HG03571 (cell line): Measurements from ENCODE around the gene AJAP1.
A peak's percentile ranks its signal among the peaks of the same experiment; 100 is the strongest.

ENCODE experiments used
- ATAC-seq: cut with Tn5 transposase; IDR thresholded peaks from one replicate; pipeline ENCODE4 v1.9.1; 2021; ENCODE audit not compliant: unreplicated experiment

Gene AJAP1

DNA sequence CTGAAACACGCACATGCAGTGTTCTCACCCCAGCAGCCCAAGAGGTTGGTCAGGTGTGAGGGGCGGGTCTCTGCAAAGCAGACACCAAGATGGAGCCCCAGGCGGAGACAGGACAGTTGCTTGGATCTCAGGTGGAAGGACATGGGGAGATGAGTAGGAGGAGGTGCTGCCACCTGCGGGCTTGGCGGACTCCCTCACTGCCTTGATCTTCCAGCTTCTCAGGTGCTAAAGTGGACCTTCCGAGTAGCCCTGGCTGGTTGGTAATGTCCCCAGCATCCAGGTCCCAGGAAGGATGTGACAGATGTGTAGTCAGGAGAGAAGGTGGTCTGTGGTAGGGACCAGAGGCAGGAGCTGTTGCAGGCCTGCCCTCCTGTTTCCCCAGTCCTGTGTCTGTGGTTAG, 114.1 kb downstream of the AJAP1 start:
- ATAC-seq: no peak

DNA sequence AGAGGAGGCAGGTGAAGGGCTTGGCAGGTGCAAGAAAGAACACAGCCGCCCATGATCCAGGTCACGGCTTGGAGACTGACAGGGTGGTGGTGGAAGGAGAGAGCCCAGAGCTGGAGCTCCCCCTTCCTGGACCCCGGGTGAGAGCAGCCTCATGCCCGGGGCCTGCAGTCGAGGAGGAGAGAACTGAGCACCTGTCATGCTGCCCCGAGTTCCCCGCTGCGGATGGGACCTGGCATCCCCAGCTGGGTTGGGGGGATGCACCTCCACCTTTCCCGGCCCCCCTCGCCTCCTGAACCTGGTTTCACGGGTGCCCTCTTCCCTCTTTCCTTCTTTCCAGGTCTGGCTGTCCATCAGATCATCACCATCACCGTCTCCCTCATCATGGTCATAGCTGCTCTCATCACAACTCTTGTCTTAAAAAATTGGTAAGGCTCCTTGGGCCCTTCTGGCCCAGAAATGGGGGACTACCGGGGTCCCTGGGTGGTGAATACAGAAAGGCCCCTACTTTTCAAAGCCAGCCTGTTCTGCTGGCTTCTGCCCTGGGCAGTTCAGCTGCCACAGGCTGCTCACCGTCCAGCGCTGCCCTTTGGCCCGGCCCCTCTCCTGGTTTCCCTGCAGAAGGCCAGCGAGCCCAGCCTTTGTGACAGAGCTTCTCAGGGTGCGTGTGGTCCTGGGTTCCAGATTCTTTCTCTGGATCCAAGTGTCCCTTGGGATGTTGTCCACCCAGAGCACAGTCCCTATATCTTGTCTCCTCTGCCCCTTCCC, 115.3 kb downstream of the AJAP1 start:
- no peak for ATAC-seq

DNA sequence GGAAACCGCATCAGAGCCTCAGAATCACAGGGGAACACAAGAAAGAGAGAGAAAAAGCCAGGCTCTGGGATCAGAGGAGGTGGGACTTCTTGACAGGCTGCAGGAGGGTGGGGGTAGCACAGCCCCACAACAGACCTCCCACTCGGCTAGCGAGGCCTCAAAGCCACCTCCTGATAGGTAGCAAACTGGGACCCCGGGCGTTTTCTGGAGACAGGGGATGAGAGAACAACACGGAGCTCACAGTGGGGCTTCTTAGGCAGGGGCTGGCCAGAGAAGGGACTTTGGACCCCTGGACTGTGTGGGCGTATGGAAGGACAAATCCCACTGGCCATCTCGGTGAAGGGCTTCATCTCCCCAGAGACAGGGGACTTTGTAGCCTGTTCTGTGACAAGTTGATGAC, 116.3 kb downstream of the AJAP1 start:
- ATAC-seq: no peak

DNA sequence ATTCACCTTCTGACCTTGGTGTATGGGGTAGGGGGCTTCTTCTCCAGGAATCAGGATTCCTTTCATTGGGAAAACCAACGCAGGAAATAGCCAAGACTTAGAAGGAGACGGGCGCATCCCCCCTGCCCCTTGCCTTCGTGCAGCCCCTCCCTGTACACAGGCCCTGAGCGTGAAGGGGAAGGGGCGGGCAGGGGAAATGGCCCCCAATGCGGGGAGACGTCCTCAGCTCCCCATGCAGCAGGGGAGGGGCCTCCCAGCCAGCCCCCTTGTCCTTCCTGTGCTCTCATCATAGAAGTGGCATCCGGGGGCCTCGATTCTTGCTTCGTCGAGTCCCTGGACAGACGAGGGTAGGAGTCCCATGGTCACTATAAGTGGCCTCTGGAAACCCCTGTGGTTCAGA, 116.9 kb downstream of the AJAP1 start:
- ATAC-seq: no peak

DNA sequence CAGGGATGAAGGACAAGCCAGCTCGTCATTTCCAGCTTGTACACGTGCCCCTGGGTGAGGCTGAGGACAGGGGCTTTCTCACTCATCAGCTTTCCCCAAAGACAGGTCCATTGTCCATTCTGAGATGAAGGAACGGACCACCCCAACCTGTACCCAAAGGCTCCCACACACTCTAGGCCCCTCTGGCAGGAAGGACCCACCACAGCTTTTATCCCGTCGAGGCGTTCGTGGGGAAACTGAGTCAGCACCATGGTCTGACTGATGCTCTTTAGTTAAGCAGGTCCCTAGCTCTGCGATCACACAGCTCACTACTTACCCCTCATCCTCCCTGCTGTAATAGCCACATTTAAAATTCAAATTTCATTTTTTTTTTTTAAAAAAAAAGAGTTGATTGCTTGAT, 117.3 kb downstream of the AJAP1 start:
- no peak for ATAC-seq

DNA sequence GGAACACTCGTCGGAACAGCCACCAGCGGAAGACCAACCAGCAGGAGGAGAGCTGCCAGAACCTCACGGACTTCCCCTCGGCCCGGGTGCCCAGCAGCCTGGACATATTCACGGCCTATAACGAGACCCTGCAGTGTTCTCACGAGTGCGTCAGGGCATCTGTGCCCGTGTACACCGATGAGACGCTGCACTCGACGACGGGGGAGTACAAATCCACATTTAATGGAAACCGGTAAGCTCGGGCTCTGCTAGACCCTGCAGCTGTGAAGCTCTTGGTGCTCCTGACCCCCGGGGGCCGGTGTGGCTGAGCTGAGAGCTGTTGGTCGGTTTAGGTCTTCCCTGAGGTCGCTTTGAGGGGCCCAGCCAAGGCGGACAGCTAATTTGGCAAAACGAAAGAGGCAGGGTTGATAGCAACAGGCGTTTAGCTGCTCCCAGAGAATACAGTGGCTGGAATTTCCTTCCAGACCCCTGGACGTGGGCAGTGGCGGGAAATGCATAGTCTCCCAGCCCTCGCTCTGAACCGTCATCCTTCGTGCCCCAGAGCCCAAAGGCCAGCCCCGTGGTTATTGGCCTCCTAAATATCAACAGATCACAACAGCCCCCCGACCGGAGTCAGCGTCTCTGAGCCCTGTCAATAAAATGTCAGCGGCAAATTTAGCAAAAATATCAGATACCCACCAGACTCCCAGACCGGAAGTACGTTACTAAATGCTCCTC, 118.0 kb downstream of the AJAP1 start:
- no peak for ATAC-seq

DNA sequence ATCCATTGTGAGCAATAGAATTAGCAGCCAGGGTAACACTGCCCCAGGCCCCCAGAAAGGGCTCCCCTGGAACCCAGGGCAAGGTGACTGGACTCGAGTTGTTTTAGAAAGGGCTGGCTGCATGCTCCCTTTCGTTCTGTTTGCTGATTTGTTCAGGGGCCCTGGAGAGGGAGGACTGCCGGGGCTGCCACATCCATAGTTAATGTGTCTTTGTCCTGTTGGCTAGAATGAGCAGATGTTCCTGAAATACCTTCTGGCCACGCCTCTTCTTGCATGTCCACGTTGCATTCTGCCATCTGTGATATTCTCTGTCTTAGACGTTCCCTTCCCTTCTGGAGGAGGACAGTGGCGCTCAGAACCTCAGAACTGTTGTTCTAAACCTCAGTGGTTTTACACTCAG, 118.8 kb downstream of the AJAP1 start:
- no peak for ATAC-seq

DNA sequence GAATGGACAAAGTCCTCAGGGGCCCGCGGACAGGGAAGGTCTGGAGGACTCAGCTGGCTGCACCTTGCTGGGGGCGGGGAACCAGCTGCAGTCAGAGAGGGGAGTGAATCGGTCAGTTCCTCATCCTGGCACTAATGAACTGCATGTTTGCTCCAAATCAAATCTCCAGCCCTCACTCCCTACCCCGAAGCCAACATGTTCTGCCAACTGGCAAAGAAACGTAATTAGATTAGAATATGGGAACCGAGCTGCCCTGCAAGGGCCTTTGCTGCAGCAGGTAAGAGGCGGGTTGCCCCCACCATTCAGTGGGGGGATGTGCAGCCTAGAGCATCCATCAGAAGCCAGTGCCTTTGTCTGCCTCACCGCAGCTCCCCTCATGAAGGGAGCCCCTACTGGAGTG, 121.1 kb downstream of the AJAP1 start:
- no peak for ATAC-seq

DNA sequence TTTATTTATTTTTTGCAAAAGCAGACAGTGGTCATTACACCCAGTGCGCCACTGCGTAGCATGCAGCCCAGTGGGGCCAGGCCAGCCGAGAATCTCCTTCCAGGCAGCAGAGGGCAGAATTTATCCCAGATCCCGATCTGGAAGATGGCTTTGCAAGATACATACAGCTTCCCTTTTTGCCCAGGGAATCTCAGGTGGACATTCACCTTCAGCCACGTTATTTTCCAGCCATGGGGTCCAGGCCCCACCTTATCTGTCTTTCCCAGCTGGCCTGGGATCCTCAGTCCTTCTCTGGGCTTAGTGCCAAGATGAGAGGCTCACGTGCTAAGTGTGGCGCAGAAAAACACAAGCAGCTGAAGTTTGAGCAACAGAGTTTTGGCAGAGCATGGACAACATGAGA, 123.6 kb downstream of the AJAP1 start:
- no peak for ATAC-seq

DNA sequence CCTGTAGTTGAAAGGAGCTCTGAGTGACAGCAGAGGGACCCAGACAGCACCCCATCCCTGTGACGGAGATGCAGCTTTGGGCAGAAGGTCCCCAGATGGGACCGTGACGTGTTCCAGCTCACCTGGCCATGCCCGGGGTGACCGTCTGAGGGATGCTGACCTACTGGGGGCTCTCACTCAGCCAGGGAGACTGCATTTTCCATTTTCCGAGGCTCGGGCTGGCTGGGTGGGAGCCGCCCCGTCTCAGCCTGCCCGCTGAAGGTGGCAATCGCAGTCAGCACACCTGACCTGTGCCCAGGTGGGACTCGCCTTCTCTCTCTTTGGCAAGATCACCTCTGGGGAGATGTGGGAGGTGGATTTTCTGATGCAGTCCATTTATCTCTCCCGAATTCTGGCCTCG, 127.2 kb downstream of the AJAP1 start:
- ATAC-seq: no peak

DNA sequence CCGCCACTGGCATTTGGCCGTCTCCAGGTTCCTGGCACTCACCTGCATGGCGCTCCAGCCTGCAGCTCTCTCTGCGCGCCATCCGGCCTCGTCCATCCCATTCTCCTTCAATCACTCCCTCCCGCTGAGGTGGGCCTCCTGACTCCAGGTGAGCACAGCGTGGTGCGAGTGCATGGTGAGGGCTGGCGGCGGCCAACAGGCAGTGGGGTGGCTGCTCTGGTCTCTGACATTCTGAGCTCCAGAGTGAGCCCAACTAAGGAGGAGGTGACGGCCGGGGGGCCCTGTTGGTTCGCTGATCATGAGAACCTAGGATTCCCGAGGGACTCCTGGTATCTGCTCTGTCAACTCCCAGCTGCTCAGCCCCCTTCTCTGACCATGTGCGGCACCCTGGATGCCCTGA, 130.4 kb downstream of the AJAP1 start:
- ATAC-seq: no peak

DNA sequence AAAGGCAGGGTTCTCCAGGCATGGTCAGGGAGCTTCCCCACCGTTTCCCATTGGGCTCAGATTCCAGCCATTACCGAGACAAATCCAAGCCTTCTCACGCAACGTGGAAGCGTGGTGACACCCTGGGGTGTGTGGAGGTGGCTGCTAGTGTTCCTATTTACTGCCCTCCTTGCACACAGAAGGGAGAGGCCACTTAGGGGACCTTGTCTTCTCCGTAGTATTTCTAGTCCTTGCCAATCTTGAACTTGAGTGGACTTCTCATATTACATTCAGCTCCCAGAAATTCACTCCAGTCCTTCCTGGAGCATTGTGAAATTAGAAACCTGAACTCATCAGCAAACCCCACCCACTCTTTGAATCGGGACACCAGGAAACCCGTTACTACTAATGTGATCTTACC, 131.6 kb downstream of the AJAP1 start:
- no peak for ATAC-seq

DNA sequence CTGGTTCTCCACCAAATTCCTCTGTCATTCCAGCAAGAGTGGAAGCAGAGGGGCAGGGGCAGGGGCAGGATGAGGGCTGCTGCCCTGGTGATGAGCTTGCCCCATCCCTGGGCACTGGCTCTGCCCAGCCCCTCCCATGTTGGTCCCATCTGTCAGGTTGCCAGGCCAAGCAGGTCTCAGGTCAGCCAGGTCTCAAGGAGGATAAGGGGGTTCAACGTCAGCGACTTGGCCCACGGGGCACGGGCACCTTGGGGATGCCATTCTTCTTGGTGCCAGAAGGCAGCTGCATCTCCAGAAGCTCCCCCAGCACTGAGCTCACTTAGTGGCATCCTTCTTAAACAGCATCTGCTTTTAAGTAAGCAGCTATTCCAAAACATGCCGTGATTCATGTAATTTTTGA, 133.1 kb downstream of the AJAP1 start:
- no peak for ATAC-seq

DNA sequence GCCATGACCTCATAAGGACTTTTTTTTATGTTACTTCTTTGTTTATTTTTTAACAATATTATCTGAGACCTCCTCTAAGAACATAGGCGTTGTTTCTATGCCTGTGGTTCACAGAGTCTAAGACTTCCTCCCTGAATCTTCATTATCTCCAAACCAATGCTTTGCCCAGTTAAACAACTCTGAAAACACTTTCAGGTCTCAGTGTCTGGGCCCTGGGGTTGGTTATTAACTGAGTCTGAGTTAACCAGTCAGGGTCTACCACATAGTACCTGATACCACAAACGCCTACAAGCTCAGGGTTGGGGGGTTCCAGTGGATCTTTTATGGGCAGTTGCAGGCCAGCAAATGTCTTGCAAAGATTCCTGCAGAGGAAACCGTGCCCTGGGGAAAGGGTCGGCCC, 138.2 kb downstream of the AJAP1 start:
- peak; percentile 52 for ATAC-seq

DNA sequence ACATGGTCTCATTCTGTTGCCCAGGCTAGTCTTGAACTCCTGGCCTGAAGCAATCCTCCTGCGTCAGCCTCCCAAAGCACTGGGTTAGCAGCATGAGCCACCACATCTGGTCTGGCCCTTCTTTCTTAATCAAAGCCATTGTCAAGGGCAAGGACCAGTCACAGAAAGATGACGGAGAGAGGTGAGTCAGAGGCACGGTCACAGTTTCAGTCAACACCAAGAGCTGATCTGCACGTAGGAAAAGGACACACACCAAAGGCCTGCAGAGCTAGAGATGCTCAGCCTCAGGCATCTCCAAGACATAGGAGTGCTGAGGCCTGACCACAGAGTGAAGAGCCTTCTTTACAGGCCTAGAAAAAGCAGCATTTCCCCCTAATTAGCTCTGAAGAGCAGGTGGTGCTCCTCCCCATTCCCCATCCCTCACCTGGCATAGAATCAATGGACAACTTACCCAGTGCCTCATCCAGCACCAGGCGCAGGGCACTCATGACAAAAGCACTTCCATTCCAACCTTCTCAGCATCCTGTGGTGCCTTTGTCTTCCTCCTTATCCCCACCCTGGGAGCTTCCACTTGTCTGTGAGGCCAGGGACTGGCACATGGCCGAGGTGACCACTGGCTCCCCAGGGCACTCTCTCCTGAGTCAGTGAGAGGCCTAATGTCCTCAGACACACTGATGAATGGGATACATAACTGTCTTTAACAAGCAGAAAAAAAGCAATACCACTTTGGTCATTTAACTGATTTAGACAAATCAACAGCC, 139.8 kb downstream of the AJAP1 start:
- no peak for ATAC-seq

DNA sequence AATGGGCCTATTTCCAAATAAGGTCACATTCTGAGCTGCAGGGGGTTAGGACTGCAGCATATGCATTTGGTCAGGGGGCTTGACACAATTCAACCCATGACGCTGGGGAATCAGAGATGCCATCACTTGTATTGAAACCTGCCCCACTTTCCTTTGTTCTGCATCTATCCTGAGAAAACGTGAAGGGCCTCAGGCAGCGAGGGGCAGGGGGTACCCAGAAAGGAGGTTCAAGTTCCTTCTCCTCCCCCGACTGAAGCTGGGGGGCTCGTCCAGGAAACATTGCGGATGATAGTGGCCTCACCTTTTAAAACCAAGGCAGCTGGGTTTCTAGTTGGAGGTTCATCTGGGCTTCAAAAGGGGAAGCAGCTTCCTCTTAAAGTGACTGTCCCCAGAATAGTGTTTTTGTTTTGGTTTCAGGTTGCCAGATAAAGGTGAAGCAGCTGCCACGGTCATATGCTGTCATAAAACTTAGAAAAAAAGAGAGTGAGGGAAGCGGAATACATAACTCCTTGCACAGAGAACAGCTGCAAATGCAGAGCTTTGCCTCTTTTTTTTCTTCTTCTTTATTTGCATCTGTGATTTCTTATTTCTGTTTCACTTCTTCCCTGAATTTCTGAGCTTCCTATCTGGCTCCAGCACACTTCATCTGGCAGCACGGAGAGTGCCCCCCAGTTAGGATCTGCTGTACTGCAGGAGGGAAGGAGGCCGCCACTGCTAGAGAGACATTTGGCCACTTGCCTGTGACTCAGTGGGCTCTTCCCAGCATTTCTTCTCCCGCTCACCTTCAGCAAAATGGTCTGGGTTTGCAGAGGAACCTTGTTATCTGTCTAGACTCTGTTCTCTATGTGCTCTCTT, 142.0 kb downstream of the AJAP1 start:
- ATAC-seq: peak; percentile 81

DNA sequence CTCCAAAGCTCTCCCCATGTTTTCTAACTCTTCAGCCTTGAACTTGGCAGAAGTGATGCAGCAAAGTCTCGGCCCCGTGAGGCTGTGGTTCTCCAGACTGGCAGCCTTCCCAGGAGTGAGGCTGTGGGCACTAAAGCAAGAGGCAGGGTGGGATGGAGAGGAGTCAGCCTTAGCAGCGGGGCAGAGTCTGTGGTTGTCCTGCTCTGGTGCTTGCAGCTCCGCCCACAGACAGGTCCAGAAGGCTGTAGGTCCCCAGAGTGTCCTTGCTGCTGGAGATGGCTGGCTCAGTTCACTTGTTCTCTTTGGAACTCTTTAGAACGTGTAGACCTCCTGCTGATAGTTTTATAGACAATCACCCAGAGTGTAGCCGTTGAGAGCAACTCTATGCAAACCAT, 142.6 kb downstream of the AJAP1 start:
- ATAC-seq: no peak

DNA sequence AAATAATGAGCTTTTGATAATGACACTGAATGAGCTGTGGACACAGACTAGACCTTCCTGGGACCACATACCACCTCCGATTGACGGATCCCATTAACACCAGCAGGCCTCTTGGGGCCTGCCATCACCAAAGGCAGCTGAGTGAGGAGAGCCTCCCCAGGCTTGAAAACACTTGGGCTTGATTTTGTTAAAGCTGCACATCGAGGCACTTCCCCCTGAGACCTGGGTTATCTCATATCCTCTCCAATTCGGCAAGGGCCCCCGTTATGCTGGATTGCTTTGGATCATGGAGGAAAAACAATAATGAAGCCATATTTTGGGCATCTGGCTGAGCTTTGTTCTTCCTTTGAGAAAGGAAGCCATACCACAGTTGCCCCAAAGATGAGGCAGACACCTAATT, 143.0 kb downstream of the AJAP1 start:
- ATAC-seq: no peak

DNA sequence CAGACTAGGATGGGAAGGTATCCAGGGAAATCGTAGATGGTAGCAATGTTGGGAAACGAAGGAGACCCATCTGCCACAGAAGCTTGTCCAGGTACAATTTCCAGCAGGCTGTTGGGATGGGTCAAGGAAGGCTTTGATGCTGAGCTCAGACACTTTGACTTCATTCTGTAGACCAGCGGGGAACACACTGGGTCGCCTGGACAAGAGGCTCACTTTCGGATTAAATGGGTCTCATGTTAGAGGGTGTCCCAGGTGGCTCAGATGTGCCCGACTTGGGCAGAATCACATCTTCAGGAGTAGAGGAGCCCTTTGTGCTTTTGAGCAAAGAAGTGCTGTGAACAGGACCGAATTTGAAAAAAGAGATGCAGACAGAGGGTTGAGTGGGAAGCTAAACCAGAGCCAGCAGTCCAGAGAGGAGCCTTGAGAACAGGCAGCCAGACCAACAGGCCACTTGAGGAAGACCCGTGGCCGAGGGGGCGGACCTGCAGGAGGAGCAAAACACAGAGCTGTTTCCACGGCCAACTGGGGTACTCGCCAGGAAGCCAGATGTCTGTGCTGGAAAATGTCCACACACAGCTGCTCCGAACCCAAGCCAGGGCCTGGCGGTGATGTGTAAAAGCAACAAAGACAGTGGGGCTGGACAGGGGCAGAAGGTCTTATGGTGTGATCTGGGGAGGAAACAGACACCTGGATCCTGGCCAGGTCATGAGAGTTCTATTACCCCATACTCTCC, 146.9 kb downstream of the AJAP1 start:
- no peak for ATAC-seq

DNA sequence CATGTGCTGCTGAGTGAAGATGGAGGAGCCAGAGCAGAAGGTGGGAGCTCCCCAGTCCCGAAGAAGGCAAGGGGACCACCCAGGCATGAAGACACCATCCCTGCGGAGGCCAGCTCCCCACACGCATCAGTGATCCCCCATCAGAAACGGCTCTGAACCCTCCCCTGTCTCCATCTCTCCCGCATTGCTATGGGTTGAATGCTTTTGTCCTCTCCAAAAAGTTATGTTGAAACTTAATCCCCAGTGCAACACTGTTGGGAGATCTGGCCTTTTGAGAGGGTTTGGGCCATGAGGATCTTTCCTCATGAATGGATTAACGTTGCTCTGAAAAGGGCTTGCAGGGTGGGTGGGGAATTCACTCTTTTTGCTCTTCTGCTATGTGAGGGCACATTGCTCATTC, 147.6 kb downstream of the AJAP1 start:
- ATAC-seq: no peak
